HG02870 (cell line): ENCODE measurements around the gene ANKS1A.

ENCODE experiments used
- ATAC-seq: cut with Tn5 transposase; IDR thresholded peaks from one replicate; pipeline ENCODE4 v1.9.1; 2021; ENCODE audit warnings: mild to moderate bottlenecking, moderate library complexity; ENCODE audit not compliant: unreplicated experiment

The ANKS1A gene

DNA sequence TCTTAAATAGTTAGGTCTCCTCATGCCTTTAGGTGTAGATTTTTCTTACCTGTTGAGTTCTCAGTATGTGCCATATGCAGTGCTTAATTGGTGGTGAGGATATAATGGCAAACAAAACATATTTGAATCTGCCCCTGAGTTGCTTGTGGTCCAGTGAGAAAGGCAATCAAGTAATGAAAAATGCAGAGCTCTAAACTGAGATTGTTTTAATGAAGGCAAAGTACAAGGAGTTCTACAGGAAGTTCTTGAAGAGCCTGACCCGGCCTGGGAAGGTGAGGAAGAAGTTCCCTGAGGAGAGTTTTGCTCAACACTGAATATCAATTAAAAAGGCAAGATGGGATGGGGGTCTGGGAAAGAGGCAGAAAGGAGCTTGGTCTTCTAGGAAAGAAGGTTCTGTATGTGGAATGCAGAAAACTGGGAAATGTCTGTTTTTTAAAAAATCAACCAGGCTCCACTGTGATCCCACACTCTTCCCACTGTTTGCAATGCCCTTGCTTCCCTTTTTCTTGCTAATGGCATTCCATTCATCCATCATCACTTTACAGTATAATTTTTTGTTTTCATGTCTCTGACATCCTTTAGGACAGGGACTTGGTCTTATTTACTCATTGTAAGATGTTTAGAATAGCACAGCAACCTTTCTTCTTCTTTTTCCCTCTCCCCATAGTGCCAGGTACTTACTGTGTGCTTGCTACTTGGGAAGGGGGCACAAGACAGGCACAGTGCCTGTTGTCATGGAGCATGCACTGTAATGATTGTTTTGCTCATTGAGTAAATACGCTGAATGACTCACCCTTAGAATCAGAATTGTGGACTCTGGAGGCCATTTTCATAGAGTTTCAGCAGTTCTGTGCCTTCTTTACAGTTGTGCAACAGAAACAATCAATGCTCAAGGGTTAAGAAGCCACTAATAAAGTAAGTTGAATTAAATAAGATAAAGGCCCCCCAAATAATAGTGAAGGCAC is 64.3 kb downstream of the ANKS1A start:
- no peak for ATAC-seq

DNA sequence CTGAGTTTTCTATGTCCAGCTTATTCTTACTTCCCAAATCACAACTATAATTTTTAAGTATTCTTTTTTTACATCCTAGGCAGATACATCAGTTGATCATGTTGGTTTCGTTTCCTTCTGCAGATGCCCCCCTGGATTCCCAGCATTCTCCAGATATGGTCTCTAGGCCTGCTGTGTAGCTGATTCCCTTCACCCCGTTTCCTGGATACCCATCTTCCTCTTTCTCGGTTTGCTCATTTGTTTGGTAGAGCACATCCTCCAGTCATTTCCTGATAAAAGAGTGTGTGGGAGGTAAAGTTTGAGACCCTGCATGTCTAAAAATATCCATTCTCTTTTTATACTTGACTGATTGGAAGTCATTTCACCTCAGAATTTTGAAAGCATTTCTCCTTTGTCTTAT is 66.4 kb downstream of the ANKS1A start:
- no peak for ATAC-seq

DNA sequence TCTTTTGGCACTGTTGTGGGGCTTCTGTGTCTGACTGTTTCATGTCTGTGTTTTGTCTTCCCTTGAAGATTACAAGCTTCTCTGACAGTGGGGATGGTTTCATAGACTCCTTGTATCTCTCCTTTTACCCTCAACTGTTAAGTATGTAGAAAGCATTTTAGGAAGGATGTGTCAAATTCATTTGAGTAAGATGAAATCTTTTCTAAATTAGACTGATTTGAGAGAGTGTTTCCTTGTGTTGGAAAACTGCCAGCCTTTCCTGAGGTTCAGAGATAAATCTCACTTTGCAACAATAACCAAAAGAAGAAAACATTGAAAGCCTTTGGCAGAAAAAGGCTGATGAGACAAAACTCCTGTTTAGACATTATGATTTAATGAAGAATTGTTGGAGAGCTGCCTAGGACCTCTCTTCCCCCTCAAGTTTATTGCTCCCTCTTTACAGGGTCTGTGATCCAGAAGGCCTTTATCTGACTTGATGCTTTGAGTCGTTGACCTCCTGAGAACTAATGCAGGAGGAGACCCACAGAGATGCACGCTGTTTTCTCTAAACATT is 68.3 kb downstream of the ANKS1A start:
- ATAC-seq, result no peak

DNA sequence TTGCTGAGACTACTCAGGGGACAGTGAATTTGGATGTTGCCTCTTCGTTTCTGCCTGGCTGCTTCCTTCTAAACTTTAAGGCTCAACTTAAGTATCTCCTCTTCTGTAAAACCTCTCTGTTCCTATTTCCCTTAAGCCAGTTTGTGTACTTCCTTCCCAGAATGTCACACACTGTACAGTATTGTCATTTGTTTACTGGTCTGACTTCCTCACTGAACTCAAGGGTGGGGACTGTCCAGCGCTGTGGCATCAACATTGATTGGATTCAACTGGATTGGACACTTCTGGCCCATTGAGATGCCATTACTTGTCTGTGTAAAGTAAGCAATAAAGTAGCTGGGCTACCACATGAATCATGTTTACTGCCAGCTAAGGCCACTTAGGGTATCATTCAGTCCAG is 69.7 kb downstream of the ANKS1A start:
- no peak for ATAC-seq

DNA sequence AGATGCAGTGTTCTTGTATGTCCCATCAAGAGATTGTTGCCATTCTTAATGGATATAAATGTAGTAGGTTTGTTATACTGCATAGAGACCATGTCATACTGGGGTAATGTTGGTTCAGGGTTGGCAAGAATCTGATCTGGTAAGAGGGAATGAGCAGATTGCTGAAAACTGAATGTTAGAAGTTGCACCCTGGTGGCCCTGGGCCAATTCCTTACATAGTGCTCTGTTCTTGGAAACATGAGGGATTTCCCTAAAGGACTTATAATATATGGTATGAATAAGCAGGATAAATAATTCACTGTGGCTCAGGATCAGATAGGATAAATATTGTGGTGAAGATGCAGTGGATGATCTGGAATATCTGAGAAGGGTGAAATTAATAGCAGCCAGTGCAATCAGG is 70.2 kb downstream of the ANKS1A start:
- no peak for ATAC-seq

DNA sequence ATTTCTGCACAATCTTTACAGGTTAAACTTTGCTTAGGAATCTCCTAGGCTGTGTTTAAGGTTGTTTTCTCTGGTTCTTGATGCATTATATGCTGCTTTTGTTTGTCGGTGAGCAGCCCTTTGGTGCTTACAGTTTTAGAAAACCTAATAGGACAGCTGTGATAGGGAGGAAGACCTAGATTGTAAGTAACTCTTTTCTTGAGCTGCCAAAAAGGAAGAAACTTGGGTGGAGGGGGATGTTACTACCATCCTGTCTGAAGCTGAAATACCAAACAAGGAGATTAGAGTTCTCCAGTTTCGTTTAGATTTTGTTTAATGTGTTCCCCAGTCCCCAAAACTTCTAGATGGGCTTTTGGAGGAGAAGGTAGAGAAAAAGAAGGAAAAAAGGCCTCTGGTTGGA is 72.0 kb downstream of the ANKS1A start:
- no peak for ATAC-seq

DNA sequence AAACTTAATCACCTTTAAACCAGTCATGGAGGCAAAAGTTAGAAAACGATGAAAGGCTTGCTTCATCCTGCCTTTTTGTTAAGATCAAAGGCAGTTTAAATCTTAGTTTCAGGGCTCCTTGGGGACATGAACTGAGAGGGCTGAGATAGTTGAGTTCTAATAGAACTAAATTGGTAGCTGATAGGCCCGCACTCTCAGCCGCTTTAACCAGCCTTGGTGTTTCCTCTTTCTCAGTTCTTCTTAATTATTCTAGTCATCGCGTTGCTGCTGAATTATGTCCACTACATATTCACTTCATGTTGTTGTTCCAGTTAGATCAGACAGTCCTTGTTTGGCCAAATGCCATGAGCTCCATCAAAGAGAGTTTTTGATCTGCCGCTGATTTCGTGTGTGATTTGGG is 72.5 kb downstream of the ANKS1A start:
- no peak for ATAC-seq

DNA sequence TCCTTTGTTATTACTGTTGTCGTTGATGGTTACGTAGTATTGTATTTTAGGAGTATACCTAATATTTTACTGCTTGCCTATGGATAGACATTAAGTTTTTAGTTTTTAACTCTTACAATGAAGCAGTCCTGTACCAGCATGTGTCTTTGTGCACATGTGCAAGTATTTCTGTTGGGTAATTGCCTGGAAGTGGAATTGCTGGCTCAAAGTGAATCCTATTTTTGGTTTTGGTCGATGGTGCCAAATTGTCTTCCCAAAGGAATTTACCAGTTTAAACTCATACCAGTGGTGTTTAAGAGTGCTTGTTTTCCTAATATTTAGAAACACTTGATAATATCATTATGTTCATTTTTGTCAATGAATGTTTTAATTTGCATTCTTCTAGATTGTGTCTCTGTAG is 75.5 kb downstream of the ANKS1A start:
- no peak for ATAC-seq

DNA sequence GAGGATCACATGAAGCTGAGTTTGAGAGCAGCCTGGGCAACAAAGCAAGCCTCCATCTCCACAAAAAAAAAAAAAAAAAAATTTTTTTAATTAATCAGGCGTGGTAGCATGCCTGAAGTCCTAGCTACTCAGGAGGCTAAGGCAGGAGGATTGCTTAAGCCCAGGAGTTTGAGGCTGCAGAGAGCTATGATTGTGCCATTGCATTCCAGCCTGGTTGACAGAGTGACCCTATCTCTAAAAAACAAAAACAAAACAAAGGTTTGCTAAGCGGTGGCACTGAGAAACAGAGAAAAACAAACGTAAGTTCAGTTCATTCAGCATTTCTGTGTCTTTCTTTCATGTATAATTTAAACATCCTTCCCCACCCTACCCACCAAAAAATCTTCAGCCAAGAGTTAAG is 78.4 kb downstream of the ANKS1A start:
- ATAC-seq, result no peak

DNA sequence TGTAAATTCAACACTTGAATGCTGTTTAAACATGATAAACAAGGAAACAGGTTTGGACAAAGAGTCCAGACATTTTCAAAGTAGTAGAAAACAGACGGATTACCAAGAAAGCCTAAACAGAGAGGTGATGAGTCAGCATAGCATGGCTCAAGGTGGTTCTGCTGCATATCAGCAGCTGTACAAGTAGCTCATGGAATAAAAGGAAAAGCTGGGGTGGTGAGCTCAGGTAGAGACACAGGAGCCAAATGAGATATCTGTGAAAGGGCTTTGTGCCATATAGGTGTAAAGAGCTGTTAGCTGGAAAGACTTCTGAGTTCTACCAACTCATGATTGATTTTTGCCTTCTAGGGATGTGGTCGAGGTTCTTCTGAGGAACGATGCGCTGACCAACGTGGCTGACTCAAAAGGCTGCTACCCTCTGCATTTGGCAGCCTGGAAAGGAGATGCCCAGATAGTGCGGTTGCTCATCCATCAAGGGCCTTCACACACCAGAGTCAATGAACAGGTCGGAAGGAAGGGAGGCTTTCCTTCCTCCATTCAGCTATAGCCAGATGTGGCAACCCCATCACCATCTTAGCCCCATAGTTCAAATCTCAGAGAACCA is 80.7 kb downstream of the ANKS1A start:
- no peak for ATAC-seq

DNA sequence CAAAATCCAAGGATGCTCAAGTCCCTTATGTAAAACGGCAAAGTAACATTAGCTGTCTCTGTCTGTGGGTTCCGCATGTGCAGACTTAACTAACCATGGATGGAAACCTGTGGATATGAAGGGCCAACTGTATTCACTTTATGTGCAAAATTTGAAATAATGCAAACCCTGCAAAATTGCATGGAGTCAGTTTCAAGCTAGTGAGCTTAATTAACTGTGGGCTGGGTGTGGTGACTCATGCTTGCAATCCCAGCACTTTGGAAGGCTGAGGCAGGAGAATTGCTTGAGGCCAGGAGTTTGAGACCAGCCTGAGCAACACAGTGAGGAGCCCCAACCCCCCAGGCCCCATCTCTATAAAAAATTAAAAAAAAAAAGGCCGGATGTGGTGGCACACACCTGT is 81.4 kb downstream of the ANKS1A start:
- ATAC-seq, result no peak

DNA sequence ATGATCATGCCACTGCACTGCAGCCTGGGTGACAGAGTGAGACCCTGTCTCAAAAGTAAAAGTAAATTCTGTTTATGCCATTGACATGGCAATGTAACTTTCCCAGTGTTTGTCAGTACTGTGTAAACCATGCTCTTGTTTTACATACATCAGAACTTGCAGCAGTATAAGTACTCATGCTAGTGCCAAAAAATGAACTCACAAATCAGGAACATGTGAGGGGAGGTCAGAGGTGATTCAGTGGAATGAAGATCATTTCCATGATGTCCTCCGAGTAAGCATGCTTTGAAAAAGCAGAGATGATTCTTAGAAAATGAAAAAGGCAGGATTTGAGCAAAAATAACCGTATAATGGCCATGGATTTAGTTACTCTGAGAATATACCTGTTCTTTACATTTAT is 81.9 kb downstream of the ANKS1A start:
- no peak for ATAC-seq

DNA sequence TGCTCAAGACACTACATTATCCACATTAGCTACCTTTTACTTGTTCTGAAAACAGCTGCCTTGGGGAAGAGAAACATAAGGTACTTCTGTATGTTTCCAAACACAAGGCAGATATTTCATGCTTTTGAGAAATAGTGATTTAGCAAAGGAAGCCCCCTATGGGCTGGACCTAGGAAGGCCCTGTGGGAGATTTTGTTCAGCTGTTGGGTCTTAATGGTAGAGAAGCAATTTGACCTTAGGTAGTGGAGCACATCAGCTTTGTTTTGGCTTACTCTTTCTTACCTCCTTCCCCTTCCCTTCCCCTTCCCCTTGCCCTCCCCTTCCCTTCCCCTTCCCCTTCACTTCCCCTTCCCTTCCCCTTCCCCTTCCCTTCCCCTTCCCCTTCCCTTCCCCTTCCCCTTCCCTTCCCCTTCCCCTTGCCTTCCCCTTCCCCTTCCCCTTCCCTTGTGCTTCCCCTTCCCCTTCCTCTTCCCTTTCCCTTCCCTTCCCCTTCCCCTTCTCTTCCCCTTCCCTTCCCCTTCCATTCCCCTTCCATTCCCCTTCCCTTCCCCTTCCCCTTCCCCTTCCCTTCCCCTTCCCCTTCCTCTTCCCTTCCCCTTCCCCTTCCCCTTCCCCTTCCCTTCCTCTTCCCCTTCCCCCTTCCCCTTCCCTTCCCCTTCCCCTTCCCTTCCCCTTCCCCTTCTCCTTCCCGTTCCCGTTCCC is 84.6 kb downstream of the ANKS1A start:
- no peak for ATAC-seq

DNA sequence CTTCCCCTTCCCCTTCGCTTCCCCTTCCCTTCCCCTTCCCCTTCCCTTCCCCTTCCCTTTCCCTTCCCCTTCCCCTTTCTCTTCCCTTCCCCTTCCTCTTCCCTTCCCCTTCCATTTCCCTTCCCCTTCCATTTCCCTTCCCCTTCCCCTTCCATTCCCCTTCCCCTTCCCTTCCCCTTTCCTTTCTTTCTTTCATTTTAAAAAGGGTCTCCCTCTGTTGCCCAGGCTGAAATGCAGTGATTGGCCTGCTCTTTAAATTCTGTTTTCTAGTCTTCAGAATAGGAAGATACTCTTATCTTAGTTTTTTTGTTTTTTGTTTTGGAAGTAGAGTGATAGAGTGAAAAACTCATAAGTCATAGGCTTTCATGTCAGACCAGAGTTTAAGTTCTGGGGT is 85.2 kb downstream of the ANKS1A start:
- no peak for ATAC-seq

DNA sequence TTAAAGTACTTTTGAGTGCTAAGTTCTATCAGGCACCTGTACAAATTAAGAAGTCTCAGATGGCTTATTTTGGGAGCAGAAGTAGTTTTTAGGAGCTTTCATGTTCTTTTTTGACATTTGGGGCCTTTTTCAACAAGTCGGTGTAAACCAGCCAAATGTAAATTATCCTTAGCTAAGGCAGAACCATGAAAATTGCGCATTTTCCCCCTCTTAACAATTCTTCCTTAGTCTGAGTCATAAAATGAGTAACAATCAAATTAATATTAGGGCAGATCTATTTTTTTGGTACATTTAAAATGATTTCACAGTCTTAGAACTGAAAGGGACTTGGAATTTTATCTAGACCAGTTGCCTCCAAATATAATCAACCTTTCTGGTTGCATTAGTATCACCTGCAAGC is 87.2 kb downstream of the ANKS1A start:
- ATAC-seq, result no peak

DNA sequence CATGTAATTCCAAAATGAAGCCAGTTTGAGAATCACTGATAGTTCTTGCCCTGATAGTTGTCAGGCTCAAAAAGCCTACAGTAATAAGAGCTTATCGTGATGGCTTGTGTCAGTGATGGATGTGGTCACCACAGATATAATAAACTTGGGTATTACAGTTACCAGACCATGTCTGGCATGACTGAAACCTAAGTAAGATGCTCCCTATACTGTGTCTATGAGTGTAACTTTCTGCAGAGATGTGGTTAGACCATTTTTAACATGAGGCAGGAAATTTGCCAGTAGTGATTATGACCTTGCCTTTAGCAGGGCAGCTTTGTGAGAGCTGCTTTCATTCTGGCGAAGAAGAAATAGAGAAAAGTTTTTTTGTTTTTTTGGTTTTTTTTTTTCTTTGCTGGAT is 90.2 kb downstream of the ANKS1A start:
- no peak for ATAC-seq

DNA sequence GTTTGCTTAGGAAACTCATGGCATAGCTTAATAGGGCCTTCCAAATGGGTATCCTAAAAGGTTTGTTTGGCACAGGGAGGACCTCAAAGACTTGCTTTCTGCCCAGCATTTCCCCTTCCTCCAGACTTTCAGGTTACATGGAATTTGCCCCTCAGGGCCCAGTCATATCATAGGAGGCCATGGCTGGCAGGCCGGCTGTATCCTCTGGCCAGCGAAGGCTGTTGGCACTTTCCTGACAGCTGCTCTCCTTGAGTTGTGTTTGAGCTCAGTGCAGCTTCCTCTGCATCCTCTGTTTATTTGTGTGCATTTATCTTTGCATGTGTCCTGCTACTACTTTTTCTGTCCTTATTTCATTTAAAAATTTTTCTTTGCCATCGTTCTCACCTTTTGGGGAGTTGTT is 90.9 kb downstream of the ANKS1A start:
- no peak for ATAC-seq

DNA sequence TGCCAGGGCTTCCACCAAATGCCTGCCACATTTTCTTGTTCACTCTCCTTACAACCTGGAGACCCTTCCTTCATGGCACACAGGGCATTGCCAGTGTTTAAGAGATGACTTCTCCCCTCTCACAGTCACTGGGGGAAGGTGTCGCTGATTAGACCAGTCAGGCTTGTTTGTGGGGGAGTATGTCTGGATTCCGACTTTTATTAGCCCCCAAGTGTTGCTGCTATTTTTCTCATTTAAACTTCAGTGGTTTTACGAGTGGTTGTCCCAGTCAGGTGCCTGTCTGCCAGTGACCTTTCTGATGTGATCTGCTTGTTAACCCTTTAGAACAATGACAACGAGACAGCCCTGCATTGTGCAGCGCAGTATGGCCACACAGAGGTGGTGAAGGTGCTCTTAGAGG is 92.3 kb downstream of the ANKS1A start:
- no peak for ATAC-seq

DNA sequence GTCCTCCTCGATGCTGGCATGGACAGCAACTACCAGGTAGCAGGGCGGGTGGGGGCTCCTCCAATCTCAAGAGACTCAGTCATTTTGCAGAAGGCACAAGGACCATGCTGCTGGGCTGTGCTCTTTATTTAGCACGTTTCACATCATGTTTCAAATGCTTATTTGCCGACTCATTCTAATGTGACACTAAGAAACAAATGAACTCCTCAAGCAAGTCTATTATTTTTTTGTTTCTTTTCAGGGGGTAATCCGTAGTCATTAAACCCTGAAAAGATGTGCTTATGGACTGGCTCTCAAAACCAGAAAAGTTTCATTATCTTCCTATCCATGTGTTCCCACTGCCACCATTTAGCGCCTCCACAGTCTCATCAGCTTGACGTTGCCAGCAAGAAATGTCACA is 92.9 kb downstream of the ANKS1A start:
- ATAC-seq, result no peak

DNA sequence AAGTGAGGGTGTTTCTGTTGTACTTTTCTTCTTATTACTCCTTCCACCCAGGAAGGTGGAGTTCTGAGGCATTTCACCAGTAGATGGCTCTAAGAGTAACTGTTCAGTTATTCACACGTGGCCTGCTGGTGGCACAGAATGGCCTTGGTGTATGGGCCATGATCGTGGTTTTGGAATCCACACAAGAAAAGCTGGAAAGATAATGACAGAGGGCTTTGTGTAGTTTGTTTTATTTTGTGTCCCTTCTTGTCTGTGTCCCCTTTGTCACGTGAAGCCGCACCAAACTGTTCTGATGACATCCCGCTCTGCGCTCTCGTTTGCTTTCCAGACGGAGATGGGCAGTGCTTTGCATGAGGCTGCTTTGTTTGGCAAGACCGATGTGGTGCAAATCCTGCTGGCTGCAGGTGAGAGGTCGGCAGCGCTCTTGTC is 93.4 kb downstream of the ANKS1A start:
- ATAC-seq, result no peak

DNA sequence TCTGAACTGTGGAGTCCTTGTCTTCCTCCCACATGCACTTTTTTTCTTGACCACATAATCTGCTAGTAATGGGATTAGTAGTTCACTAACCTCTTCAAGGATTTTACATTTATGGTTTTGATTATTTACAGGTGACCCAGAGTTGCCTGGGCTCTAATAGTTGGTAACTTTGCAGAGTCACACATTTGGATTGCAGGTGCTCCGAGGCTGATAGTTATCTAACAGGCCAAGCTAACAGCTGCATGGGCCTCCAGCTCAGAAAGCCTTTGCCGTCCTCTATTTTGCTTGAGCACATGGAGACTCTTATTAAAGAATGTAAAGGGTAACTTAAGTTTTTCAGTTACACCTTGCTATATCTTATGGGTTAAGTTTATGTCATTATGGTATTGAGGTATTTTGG is 95.4 kb downstream of the ANKS1A start:
- ATAC-seq, result no peak

DNA sequence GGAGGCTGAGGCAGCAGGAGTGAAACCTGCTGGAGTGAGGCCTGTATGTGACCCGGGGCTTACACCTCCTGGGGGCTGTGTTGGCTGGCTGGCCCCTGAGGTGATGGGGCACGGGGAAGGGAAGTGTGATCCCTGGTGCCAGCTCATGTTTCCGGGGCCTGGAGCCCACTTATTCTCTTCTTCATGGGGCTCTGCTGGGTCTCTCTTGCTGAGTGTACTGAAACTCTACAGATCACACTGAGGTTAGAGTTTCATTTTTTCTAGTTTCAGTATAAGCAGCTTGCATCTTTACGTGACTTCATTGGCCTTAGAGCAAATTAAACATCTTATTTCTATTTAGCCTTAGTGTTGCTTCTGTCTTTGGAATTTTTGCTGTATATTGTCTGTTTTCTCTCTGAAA is 96.2 kb downstream of the ANKS1A start:
- ATAC-seq, result no peak
